ENCODE data around the gene MAP3K7.

GRCh38 chr6:90484903-90485302 lies 102.0 kb downstream of the MAP3K7 start:
- TF ChIP-seq CTCF (conservative IDR thresholded peaks at IDR 0.05; ENCODE audit: low read length) (no peak), EZH2phosphoT487 (IDR thresholded peaks at IDR 0.05; ENCODE audit: borderline replicate concordance) (no peak)
